H1 (cell line): ENCODE results near the gene FBXL5. TPM values are rescaled to one million over a fixed set of nuclear protein-coding genes. Genes with fewer than 3 reads are reported as not detected.

Experiments used
- CTCF ChIA-PET: fragments of 300-600 bp; sonication (Branson Sonifier 250); formaldehyde crosslinking; loops from one replicate; lab custom pipeline; 2021; ENCODE audit not compliant: partially characterized antibody; lab: Charles Lee
- POLR2A ChIA-PET: fragments of 300-600 bp; sonication (Branson Sonifier 250); formaldehyde crosslinking; loops from one replicate; lab custom pipeline; 2021; ENCODE audit warnings: inconsistent platforms; ENCODE audit not compliant: partially characterized antibody; lab: Charles Lee
- DNase-seq, 2 experiments: peaks; one replicate each; pipeline versions ENCODE4 v3.0.0 to v3.0.0-alpha.2; 2010 to 2022; ENCODE audit warnings: low spot score in 2 of 2, low read depth in 1 of 2, mixed read lengths in 1 of 2
- FAIRE-seq: peaks from 2 replicates; lab custom pipeline; 2011; peaks lifted over from hg19 to GRCh38; lab: Jason Lieb, UNC
- H2AFZ ChIP-seq: 2 replicates; pipeline ENCODE4 v1.8.1; 2012; ENCODE audit warnings: low read length, inconsistent platforms
- H2AK5ac ChIP-seq: 2 replicates; pipeline ENCODE4 v1.6.1; 2013; ENCODE audit warnings: low read depth, low read length
- H2BK120ac ChIP-seq: replicated peaks from 2 replicates; pipeline ENCODE3; 2013; ENCODE audit warnings: low read depth, low read length, inconsistent platforms
- H2BK12ac ChIP-seq: 2 replicates; pipeline ENCODE4 v1.6.1; 2013; ENCODE audit warnings: low read depth, low read length
- H2BK15ac ChIP-seq: 2 replicates; pipeline ENCODE4 v1.6.1; 2013; ENCODE audit warnings: low read length
- H2BK20ac ChIP-seq: 2 replicates; pipeline ENCODE4 v1.6.1; 2013; ENCODE audit warnings: low read length
- H2BK5ac ChIP-seq: 2 replicates; pipeline ENCODE4 v1.6.1; 2013; ENCODE audit warnings: low read depth, low read length
- H3K14ac ChIP-seq: 2 replicates; pipeline ENCODE4 v1.6.1; 2013; ENCODE audit warnings: inconsistent platforms; ENCODE audit not compliant: insufficient read length
- H3K18ac ChIP-seq: 2 replicates; pipeline ENCODE4 v1.6.1; 2013; ENCODE audit warnings: low read length; ENCODE audit errors: extremely low read depth
- H3K23ac ChIP-seq: 2 replicates; pipeline ENCODE4 v1.6.1; 2013; ENCODE audit warnings: inconsistent platforms; ENCODE audit not compliant: insufficient read length
- H3K23me2 ChIP-seq: 2 replicates; pipeline ENCODE4 v1.6.1; 2013; ENCODE audit warnings: low read depth, low read length
- H3K27ac ChIP-seq: 2 replicates; pipeline ENCODE4 v1.6.1; 2011; ENCODE audit warnings: low read depth, low read length, inconsistent platforms
- H3K27me3 ChIP-seq, 4 experiments: replicated peaks in 1 of 4; 1 replicate in 1 of 4; 2 replicates in 3 of 4; pipeline versions ENCODE4 v1.6.1 to v1.8.1; 2011 to 2013; ENCODE audit warnings: low read length in 3 of 4, mild to moderate bottlenecking in 3 of 4, inconsistent platforms in 2 of 4, mixed read lengths in 2 of 4, moderate library complexity in 1 of 4; ENCODE audit not compliant: control insufficient read depth in 3 of 4, insufficient read depth in 3 of 4; ENCODE audit errors: extremely low read depth in 1 of 4
- H3K36me3 ChIP-seq, 4 experiments: 2 replicates each; pipeline versions ENCODE4 v1.6.1 to v1.8.1; 2011 to 2013; ENCODE audit warnings: mild to moderate bottlenecking in 4 of 4, low read length in 3 of 4, moderate library complexity in 2 of 4, control low read depth in 1 of 4, inconsistent platforms in 1 of 4; ENCODE audit not compliant: insufficient read depth in 4 of 4, control insufficient read depth in 2 of 4
- H3K4ac ChIP-seq: replicated peaks from 2 replicates; pipeline ENCODE3; 2013; ENCODE audit warnings: low read length, low read depth, mixed read lengths, inconsistent platforms; ENCODE audit not compliant: insufficient read length
- H3K4me1 ChIP-seq, 4 experiments: replicated peaks in 1 of 4; 1 replicate in 1 of 4; 2 replicates in 3 of 4; pipeline versions ENCODE4 v1.6.1 to v1.8.1; 2011 to 2013; ENCODE audit warnings: low read length in 3 of 4, inconsistent platforms in 2 of 4, mixed read lengths in 1 of 4; ENCODE audit not compliant: insufficient read depth in 4 of 4, control insufficient read depth in 3 of 4
- H3K4me2 ChIP-seq, 2 experiments: 2 replicates each; pipeline versions ENCODE4 v1.6.1 to v1.8.1; 2011 to 2013; ENCODE audit warnings: low read depth in 2 of 2, low read length in 2 of 2, control low read depth in 1 of 2, inconsistent platforms in 1 of 2, mild to moderate bottlenecking in 1 of 2; ENCODE audit not compliant: insufficient read depth in 1 of 2
- H3K4me3 ChIP-seq, 4 experiments: fragments of 200-600, 300-600 bp in 1 of 4; sonication (generic), shearing (Covaris generic), sonication (Bioruptor Twin) in 1 of 4; 2 replicates each; pipeline versions ENCODE4 v1.5.1 to v1.8.1; 2011 to 2016; ENCODE audit warnings: low read length in 4 of 4, low read depth in 3 of 4, control low read depth in 2 of 4, inconsistent platforms in 2 of 4, mild to moderate bottlenecking in 2 of 4, mixed read lengths in 1 of 4, moderate library complexity in 1 of 4; ENCODE audit not compliant: insufficient read depth in 2 of 4; ENCODE audit errors: extremely low read depth in 1 of 4
- H3K56ac ChIP-seq: replicated peaks from 2 replicates; pipeline ENCODE3; 2013; ENCODE audit warnings: low read depth, mild to moderate bottlenecking, mixed read lengths, low read length, inconsistent platforms; ENCODE audit not compliant: insufficient read length
- H3K79me1 ChIP-seq: 2 replicates; pipeline ENCODE4 v1.6.1; 2013; ENCODE audit warnings: low read depth, low read length, control low read depth
- H3K79me2 ChIP-seq, 2 experiments: 2 replicates each; pipeline versions ENCODE4 v1.6.1 to v1.8.1; 2012 to 2013; ENCODE audit warnings: low read length in 2 of 2, mild to moderate bottlenecking in 2 of 2, inconsistent platforms in 1 of 2; ENCODE audit not compliant: insufficient read depth in 2 of 2, control insufficient read depth in 1 of 2
- H3K9ac ChIP-seq, 4 experiments: replicated peaks in 1 of 4; 1 replicate in 1 of 4; 2 replicates in 3 of 4; pipeline versions ENCODE4 v1.6.1 to v1.8.1; 2011 to 2013; ENCODE audit warnings: low read depth in 3 of 4, low read length in 3 of 4, control low read depth in 2 of 4, mild to moderate bottlenecking in 2 of 4, moderate library complexity in 2 of 4, inconsistent platforms in 1 of 4; ENCODE audit errors: extremely low read depth in 1 of 4
- H3K9me3 ChIP-seq, 2 experiments: 2 replicates each; pipeline versions ENCODE4 v1.6.1 to v1.8.1; 2012 to 2013; ENCODE audit warnings: mild to moderate bottlenecking in 2 of 2, moderate library complexity in 2 of 2, control low read depth in 1 of 2, inconsistent platforms in 1 of 2, low read depth in 1 of 2, low read length in 1 of 2, mixed read lengths in 1 of 2; ENCODE audit not compliant: insufficient read depth in 2 of 2
- H4K20me1 ChIP-seq, 2 experiments: replicated peaks in 1 of 2; 2 replicates each; pipeline versions ENCODE3 to v1.8.1; 2011 to 2013; ENCODE audit warnings: inconsistent platforms in 2 of 2, low read length in 2 of 2, mild to moderate bottlenecking in 1 of 2; ENCODE audit not compliant: insufficient read depth in 2 of 2, control insufficient read depth in 1 of 2
- H4K5ac ChIP-seq: 2 replicates; pipeline ENCODE4 v1.6.1; 2013; ENCODE audit warnings: low read length, low read depth, mixed read lengths, inconsistent platforms; ENCODE audit not compliant: insufficient read length
- H4K8ac ChIP-seq: 2 replicates; pipeline ENCODE4 v1.8.0; 2013; ENCODE audit warnings: mild to moderate bottlenecking, moderate library complexity, low read length, inconsistent platforms; ENCODE audit not compliant: insufficient read depth; ENCODE audit errors: extremely low read depth
- H4K91ac ChIP-seq: replicated peaks from 2 replicates; pipeline ENCODE3; 2013; ENCODE audit warnings: low read length, mixed read lengths, inconsistent platforms; ENCODE audit not compliant: insufficient read length
- BACH1 ChIP-seq: IDR thresholded peaks from 2 replicates; pipeline ENCODE4 v1.6.1; 2012; ENCODE audit warnings: low read length, improper control_type of control experiment
- CBX5 ChIP-seq: fragments of 300-800, 300-1000 bp; sonication (generic); IDR thresholded peaks from 2 replicates; pipeline ENCODE4 v1.7.1; 2016; ENCODE audit warnings: antibody characterized with exemption, low read length, low read depth
- CEBPB ChIP-seq: IDR thresholded peaks from 2 replicates; pipeline ENCODE4 v1.6.1; 2012; ENCODE audit warnings: low read depth, low read length
- JUN ChIP-seq: IDR thresholded peaks from 2 replicates; pipeline ENCODE4 v1.6.1; 2011; ENCODE audit warnings: low read depth, mild to moderate bottlenecking, improper control_type of control experiment, low read length
- KDM4A ChIP-seq: IDR thresholded peaks from one replicate; pipeline ENCODE4 v1.7.1; 2012; ENCODE audit warnings: low read depth, mild to moderate bottlenecking, moderate library complexity, low read length, inconsistent platforms; ENCODE audit not compliant: severe bottlenecking
- NRF1 ChIP-seq: IDR thresholded peaks from 2 replicates; pipeline ENCODE4 v1.6.1; 2011; ENCODE audit warnings: mild to moderate bottlenecking, low read depth, low read length, improper control_type of control experiment
- POLR2A ChIP-seq, 2 experiments: IDR thresholded peaks; 1 replicate in 1 of 2; 2 replicates in 1 of 2; pipeline ENCODE4 v1.6.1; 2011; ENCODE audit warnings: low read depth in 2 of 2, low read length in 2 of 2, mild to moderate bottlenecking in 2 of 2; ENCODE audit errors: control extremely low read depth in 1 of 2
- SP4 ChIP-seq: IDR thresholded peaks from 2 replicates; pipeline ENCODE4 v1.6.1; 2012; ENCODE audit warnings: low read length, inconsistent platforms
- SUZ12 ChIP-seq: fragments of 200-600 bp; sonication (generic); IDR thresholded peaks from 2 replicates; pipeline ENCODE4 v1.6.1; 2012; ENCODE audit warnings: mild to moderate bottlenecking, inconsistent platforms, low read length, moderate library complexity, mixed read lengths
- TAF7 ChIP-seq: optimal IDR thresholded peaks from 2 replicates; pipeline ENCODE3; 2011; ENCODE audit warnings: low read depth, mild to moderate bottlenecking, inconsistent platforms, low read length, moderate library complexity, borderline replicate concordance
- USF2 ChIP-seq: IDR thresholded peaks from 2 replicates; pipeline ENCODE4 v1.6.1; 2011; ENCODE audit warnings: low read length, improper control_type of control experiment
- ZNF274 ChIP-seq: IDR thresholded peaks from 2 replicates; pipeline ENCODE4 v1.7.0; 2012; ENCODE audit warnings: low read length, borderline replicate concordance; ENCODE audit errors: extremely low read depth
- WGBS, 2 experiments: shearing (Covaris generic) in 1 of 2; methylation state at CpG; one replicate each; pipeline versions ENCODE4 v1.1.6 to v1.1.7; 2013 to 2015; ENCODE audit warnings: low lambda C conversion rate in 2 of 2, mixed read lengths in 2 of 2, inconsistent platforms in 1 of 2, low coverage in 1 of 2, missing lambda C conversion rate in 1 of 2; ENCODE audit not compliant: insufficient replicate concordance in 2 of 2, insufficient coverage in 1 of 2, insufficient read length in 1 of 2; ENCODE audit errors: extremely low coverage in 1 of 2, missing lambda C conversion rate in 1 of 2; 5-methylcytosine and 5-hydroxymethylcytosine counted together
- polyA plus RNA-seq, 7 experiments: library from polyadenylated mRNA; depleted of rRNA in 3 of 7; stranded (reverse) in 5 of 7; unstranded in 2 of 7; fragments of >200 nt in 5 of 7; fragments of 200-250 nt in 2 of 7; gene quantifications; 1 replicate in 5 of 7; 2 replicates in 1 of 7; 4 replicates in 1 of 7; pipeline versions ENCODE4 v1.2.1 to v1.2.3, GENCODE V29; 2011 to 2013; ENCODE audit warnings: missing spikeins in 2 of 7, mixed read lengths in 2 of 7
- total RNA-seq: library from RNA; stranded (reverse); fragmentation: NEBNext Ultra II Directional; extraction: Animal tissue kit (Norgen Biotek cat#: 25700); gene quantifications from 2 replicates; pipeline ENCODE4 v1.2.1, GENCODE V29; 2021
- TF ChIP-seq, protein P1 (sequence below): IDR thresholded peaks from 2 replicates; pipeline ENCODE4 v1.6.1; 2012; ENCODE audit warnings: inconsistent platforms

Gene FBXL5
- total and polyA plus RNA-seq, 2 of the 8 experiments (the other 6 are each of a cell fraction or from before 2014, with no cell fraction given): 34.6 to 62.7 TPM

- H2AFZ ChIP-seq: no peak overlapping the region
- no peak overlapping the region for H2BK5ac ChIP-seq
- no peak overlapping the region for H3K14ac ChIP-seq
- H3K4me2 ChIP-seq: no peak overlapping the region
- H4K5ac ChIP-seq: no peak overlapping the region
- H4K8ac ChIP-seq: no peak overlapping the region
- H3K27me3 ChIP-seq: no peaks in the 10 kb centered on the region
- no peak overlapping the region for H3K23ac ChIP-seq
- ChIA-PET POLR2A (interaction anchor here (1.0 kb wide), 1 partner anchor 14 kb away, joined by 3 read pairs; no protein-coding TSS in a partner anchor), CTCF (interaction anchor here (0.6 kb wide), 2 partner anchors 81 to 289 kb away, joined by 3 read pairs; no protein-coding TSS in a partner anchor)
- H3K4ac ChIP-seq: no peak overlapping the region
- H3K79me2 ChIP-seq: no peaks in the 10 kb centered on the region
- H2AK5ac ChIP-seq: no peak overlapping the region
- H2BK20ac ChIP-seq: no peak overlapping the region
- H4K20me1 ChIP-seq: no peaks in the 10 kb centered on the region
- no peak overlapping the region for H3K56ac ChIP-seq
- no peak overlapping the region for H3K18ac ChIP-seq
- no peak overlapping the region for H3K4me3 ChIP-seq
- H3K9me3 ChIP-seq: peaks cover 4 to 9% of the 10 kb centered on the region in 2 experiments; a peak in 3 of 4 replicates
- FAIRE-seq (no peak), DNase-seq (no peak)
- H2BK15ac ChIP-seq: no peak overlapping the region
- no peak for TF ChIP-seq SUZ12
- TF ChIP-seq JUN: no peak
- no peak for TF ChIP-seq BACH1
- TF ChIP-seq KDM4A: no peak
- no peak for TF ChIP-seq SP4
- TF ChIP-seq USF2: no peak
- TF ChIP-seq TAF7: no peak
- TF ChIP-seq CEBPB: no peak
- TF ChIP-seq NRF1: no peak
- TF ChIP-seq, protein P1, sequence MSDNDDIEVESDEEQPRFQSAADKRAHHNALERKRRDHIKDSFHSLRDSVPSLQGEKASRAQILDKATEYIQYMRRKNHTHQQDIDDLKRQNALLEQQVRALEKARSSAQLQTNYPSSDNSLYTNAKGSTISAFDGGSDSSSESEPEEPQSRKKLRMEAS: no peak
- no peak for TF ChIP-seq POLR2A (IDR thresholded peaks at IDR 0.05; ENCODE audit: control extremely low read depth in 1 of 2, low read depth in 2 of 2, low read length in 2 of 2)
- TF ChIP-seq CBX5: no peak
- no peak for TF ChIP-seq ZNF274
- H2BK12ac ChIP-seq: no peak overlapping the region
- H2BK120ac ChIP-seq: no peak overlapping the region
- H3K36me3 ChIP-seq: peaks cover 0 to 3% (median 0%) of the 10 kb centered on the region in 4 experiments; a peak in 1 of 8 replicates
- no peak overlapping the region for H4K91ac ChIP-seq
- no peaks in the 10 kb centered on the region for H3K4me1 ChIP-seq
- H3K23me2 ChIP-seq: no peaks in the 10 kb centered on the region
- no peak overlapping the region for H3K9ac ChIP-seq
- H3K27ac ChIP-seq: no peak overlapping the region
- WGBS, 2 experiments: 92% methylated on average over 1 of the region's 1 CpG; no CpG with 5 or more reads in 1 of the 2 experiments
- H3K79me1 ChIP-seq: no peaks in the 10 kb centered on the region
These were observed 69.1 kb downstream of the FBXL5 start for GRCh38 chr4:15586066-15586465.
